GM19025 (cell line): ENCODE data around the gene EXOC3L2.
"Not testable (repeated sequence)": the region's sequence is repeated elsewhere in the genome, so short reads cannot be mapped to it uniquely, and the experiment has no call there.

ENCODE experiments used
- ATAC-seq: cut with Tn5 transposase; IDR thresholded peaks from one replicate; pipeline ENCODE4 v1.9.1; 2021; ENCODE audit warnings: mild to moderate bottlenecking, low read depth, moderate library complexity; ENCODE audit not compliant: unreplicated experiment

The EXOC3L2 gene

GRCh38 chr19:45258862-45259261 is 13.7 kb upstream of the EXOC3L2 start:
- no peak for ATAC-seq

GRCh38 chr19:45256836-45257235 is 11.6 kb upstream of the EXOC3L2 start:
- ATAC-seq = no peak

- ATAC-seq = no peak
These were observed 10.5 kb upstream of the EXOC3L2 start for GRCh38 chr19:45255611-45256157.

- no peak for ATAC-seq
These were observed 8.9 kb upstream of the EXOC3L2 start for GRCh38 chr19:45254044-45254531.

GRCh38 chr19:45253396-45254027 is 8.3 kb upstream of the EXOC3L2 start:
- ATAC-seq = no peak

- ATAC-seq = no peak
These were observed 6.5 kb upstream of the EXOC3L2 start for GRCh38 chr19:45251452-45252354.

- no peak for ATAC-seq
These were observed 5.7 kb upstream of the EXOC3L2 start, which contains the start of gene MARK4 for GRCh38 chr19:45250832-45251451. TSS of gene MARK4 (plus strand) at chr19:45251271. CDS start at chr19:45251589, 318 bp downstream.

- no peak for ATAC-seq
These were observed 5.1 kb upstream of the EXOC3L2 start for GRCh38 chr19:45250216-45250831.

GRCh38 chr19:45249261-45250033 is 4.2 kb upstream of the EXOC3L2 start:
- no peak for ATAC-seq

GRCh38 chr19:45247136-45247535 is 1.9 kb upstream of the EXOC3L2 start:
- no peak for ATAC-seq

- no peak for ATAC-seq
These were observed 619 bp upstream of the EXOC3L2 start for GRCh38 chr19:45245826-45246225.

GRCh38 chr19:45244133-45244794 is 943 bp downstream of the EXOC3L2 start:
- ATAC-seq = no peak

GRCh38 chr19:45243144-45243732 is 2.0 kb downstream of the EXOC3L2 start:
- no peak for ATAC-seq

GRCh38 chr19:45238556-45238955 is 6.7 kb downstream of the EXOC3L2 start:
- ATAC-seq = no peak

GRCh38 chr19:45235485-45235884 is 9.7 kb downstream of the EXOC3L2 start:
- ATAC-seq = no peak

GRCh38 chr19:45234089-45234869 is 10.9 kb downstream of the EXOC3L2 start:
- ATAC-seq = no peak

GRCh38 chr19:45231891-45232290 is 13.3 kb downstream of the EXOC3L2 start:
- no peak for ATAC-seq

- ATAC-seq = not testable (repeated sequence)
These were observed 16.2 kb downstream of the EXOC3L2 start for GRCh38 chr19:45229056-45229455.
